H1 (cell line): ENCODE results near the gene SNX7. TPM values are rescaled to one million over a fixed set of nuclear protein-coding genes. Genes with fewer than 3 reads are reported as not detected.

Experiments used
- CTCF ChIA-PET: fragments of 300-600 bp; sonication (Branson Sonifier 250); formaldehyde crosslinking; loops from one replicate; lab custom pipeline; 2021; ENCODE audit not compliant: partially characterized antibody; lab: Charles Lee
- POLR2A ChIA-PET: fragments of 300-600 bp; sonication (Branson Sonifier 250); formaldehyde crosslinking; loops from one replicate; lab custom pipeline; 2021; ENCODE audit warnings: inconsistent platforms; ENCODE audit not compliant: partially characterized antibody; lab: Charles Lee
- DNase-seq, 2 experiments: peaks; one replicate each; pipeline versions ENCODE4 v3.0.0 to v3.0.0-alpha.2; 2010 to 2022; ENCODE audit warnings: low spot score in 2 of 2, low read depth in 1 of 2, mixed read lengths in 1 of 2
- FAIRE-seq: peaks from 2 replicates; lab custom pipeline; 2011; peaks lifted over from hg19 to GRCh38; lab: Jason Lieb, UNC
- H2AFZ ChIP-seq: 2 replicates; pipeline ENCODE4 v1.8.1; 2012; ENCODE audit warnings: low read length, inconsistent platforms
- H2AK5ac ChIP-seq: 2 replicates; pipeline ENCODE4 v1.6.1; 2013; ENCODE audit warnings: low read depth, low read length
- H2BK120ac ChIP-seq: replicated peaks from 2 replicates; pipeline ENCODE3; 2013; ENCODE audit warnings: low read depth, low read length, inconsistent platforms
- H2BK12ac ChIP-seq: 2 replicates; pipeline ENCODE4 v1.6.1; 2013; ENCODE audit warnings: low read depth, low read length
- H2BK15ac ChIP-seq: 2 replicates; pipeline ENCODE4 v1.6.1; 2013; ENCODE audit warnings: low read length
- H2BK20ac ChIP-seq: 2 replicates; pipeline ENCODE4 v1.6.1; 2013; ENCODE audit warnings: low read length
- H2BK5ac ChIP-seq: 2 replicates; pipeline ENCODE4 v1.6.1; 2013; ENCODE audit warnings: low read depth, low read length
- H3K14ac ChIP-seq: 2 replicates; pipeline ENCODE4 v1.6.1; 2013; ENCODE audit warnings: inconsistent platforms; ENCODE audit not compliant: insufficient read length
- H3K18ac ChIP-seq: 2 replicates; pipeline ENCODE4 v1.6.1; 2013; ENCODE audit warnings: low read length; ENCODE audit errors: extremely low read depth
- H3K23ac ChIP-seq: 2 replicates; pipeline ENCODE4 v1.6.1; 2013; ENCODE audit warnings: inconsistent platforms; ENCODE audit not compliant: insufficient read length
- H3K23me2 ChIP-seq: 2 replicates; pipeline ENCODE4 v1.6.1; 2013; ENCODE audit warnings: low read depth, low read length
- H3K27ac ChIP-seq: 2 replicates; pipeline ENCODE4 v1.6.1; 2011; ENCODE audit warnings: low read depth, low read length, inconsistent platforms
- H3K27me3 ChIP-seq, 4 experiments: replicated peaks in 1 of 4; 1 replicate in 1 of 4; 2 replicates in 3 of 4; pipeline versions ENCODE4 v1.6.1 to v1.8.1; 2011 to 2013; ENCODE audit warnings: low read length in 3 of 4, mild to moderate bottlenecking in 3 of 4, inconsistent platforms in 2 of 4, mixed read lengths in 2 of 4, moderate library complexity in 1 of 4; ENCODE audit not compliant: control insufficient read depth in 3 of 4, insufficient read depth in 3 of 4; ENCODE audit errors: extremely low read depth in 1 of 4
- H3K36me3 ChIP-seq, 4 experiments: 2 replicates each; pipeline versions ENCODE4 v1.6.1 to v1.8.1; 2011 to 2013; ENCODE audit warnings: mild to moderate bottlenecking in 4 of 4, low read length in 3 of 4, moderate library complexity in 2 of 4, control low read depth in 1 of 4, inconsistent platforms in 1 of 4; ENCODE audit not compliant: insufficient read depth in 4 of 4, control insufficient read depth in 2 of 4
- H3K4ac ChIP-seq: replicated peaks from 2 replicates; pipeline ENCODE3; 2013; ENCODE audit warnings: low read length, low read depth, mixed read lengths, inconsistent platforms; ENCODE audit not compliant: insufficient read length
- H3K4me1 ChIP-seq, 4 experiments: replicated peaks in 1 of 4; 1 replicate in 1 of 4; 2 replicates in 3 of 4; pipeline versions ENCODE4 v1.6.1 to v1.8.1; 2011 to 2013; ENCODE audit warnings: low read length in 3 of 4, inconsistent platforms in 2 of 4, mixed read lengths in 1 of 4; ENCODE audit not compliant: insufficient read depth in 4 of 4, control insufficient read depth in 3 of 4
- H3K4me2 ChIP-seq, 2 experiments: 2 replicates each; pipeline versions ENCODE4 v1.6.1 to v1.8.1; 2011 to 2013; ENCODE audit warnings: low read depth in 2 of 2, low read length in 2 of 2, control low read depth in 1 of 2, inconsistent platforms in 1 of 2, mild to moderate bottlenecking in 1 of 2; ENCODE audit not compliant: insufficient read depth in 1 of 2
- H3K4me3 ChIP-seq, 4 experiments: fragments of 200-600, 300-600 bp in 1 of 4; sonication (generic), shearing (Covaris generic), sonication (Bioruptor Twin) in 1 of 4; 2 replicates each; pipeline versions ENCODE4 v1.5.1 to v1.8.1; 2011 to 2016; ENCODE audit warnings: low read length in 4 of 4, low read depth in 3 of 4, control low read depth in 2 of 4, inconsistent platforms in 2 of 4, mild to moderate bottlenecking in 2 of 4, mixed read lengths in 1 of 4, moderate library complexity in 1 of 4; ENCODE audit not compliant: insufficient read depth in 2 of 4; ENCODE audit errors: extremely low read depth in 1 of 4
- H3K56ac ChIP-seq: replicated peaks from 2 replicates; pipeline ENCODE3; 2013; ENCODE audit warnings: low read depth, mild to moderate bottlenecking, mixed read lengths, low read length, inconsistent platforms; ENCODE audit not compliant: insufficient read length
- H3K79me1 ChIP-seq: 2 replicates; pipeline ENCODE4 v1.6.1; 2013; ENCODE audit warnings: low read depth, low read length, control low read depth
- H3K79me2 ChIP-seq, 2 experiments: 2 replicates each; pipeline versions ENCODE4 v1.6.1 to v1.8.1; 2012 to 2013; ENCODE audit warnings: low read length in 2 of 2, mild to moderate bottlenecking in 2 of 2, inconsistent platforms in 1 of 2; ENCODE audit not compliant: insufficient read depth in 2 of 2, control insufficient read depth in 1 of 2
- H3K9ac ChIP-seq, 4 experiments: replicated peaks in 1 of 4; 1 replicate in 1 of 4; 2 replicates in 3 of 4; pipeline versions ENCODE4 v1.6.1 to v1.8.1; 2011 to 2013; ENCODE audit warnings: low read depth in 3 of 4, low read length in 3 of 4, control low read depth in 2 of 4, mild to moderate bottlenecking in 2 of 4, moderate library complexity in 2 of 4, inconsistent platforms in 1 of 4; ENCODE audit errors: extremely low read depth in 1 of 4
- H3K9me3 ChIP-seq, 2 experiments: 2 replicates each; pipeline versions ENCODE4 v1.6.1 to v1.8.1; 2012 to 2013; ENCODE audit warnings: mild to moderate bottlenecking in 2 of 2, moderate library complexity in 2 of 2, control low read depth in 1 of 2, inconsistent platforms in 1 of 2, low read depth in 1 of 2, low read length in 1 of 2, mixed read lengths in 1 of 2; ENCODE audit not compliant: insufficient read depth in 2 of 2
- H4K20me1 ChIP-seq, 2 experiments: replicated peaks in 1 of 2; 2 replicates each; pipeline versions ENCODE3 to v1.8.1; 2011 to 2013; ENCODE audit warnings: inconsistent platforms in 2 of 2, low read length in 2 of 2, mild to moderate bottlenecking in 1 of 2; ENCODE audit not compliant: insufficient read depth in 2 of 2, control insufficient read depth in 1 of 2
- H4K5ac ChIP-seq: 2 replicates; pipeline ENCODE4 v1.6.1; 2013; ENCODE audit warnings: low read length, low read depth, mixed read lengths, inconsistent platforms; ENCODE audit not compliant: insufficient read length
- H4K8ac ChIP-seq: 2 replicates; pipeline ENCODE4 v1.8.0; 2013; ENCODE audit warnings: mild to moderate bottlenecking, moderate library complexity, low read length, inconsistent platforms; ENCODE audit not compliant: insufficient read depth; ENCODE audit errors: extremely low read depth
- H4K91ac ChIP-seq: replicated peaks from 2 replicates; pipeline ENCODE3; 2013; ENCODE audit warnings: low read length, mixed read lengths, inconsistent platforms; ENCODE audit not compliant: insufficient read length
- CTCF ChIP-seq, 3 experiments: IDR thresholded peaks; 1 replicate in 2 of 3; 2 replicates in 1 of 3; pipeline versions ENCODE4 v1.5.1 to v1.6.1; 2011; ENCODE audit warnings: low read length in 3 of 3, mild to moderate bottlenecking in 3 of 3, inconsistent platforms in 2 of 3, low read depth in 1 of 3, moderate library complexity in 1 of 3; ENCODE audit not compliant: insufficient read depth in 1 of 3; ENCODE audit errors: control extremely low read depth in 1 of 3
- RAD21 ChIP-seq, 2 experiments: IDR thresholded peaks in 1 of 2; conservative IDR thresholded peaks in 1 of 2; 2 replicates each; pipeline ENCODE4 v1.6.1; 2011; ENCODE audit warnings: low read depth in 2 of 2, low read length in 2 of 2, improper control_type of control experiment in 1 of 2, inconsistent platforms in 1 of 2, mild to moderate bottlenecking in 1 of 2, moderate library complexity in 1 of 2
- RXRA ChIP-seq: IDR thresholded peaks from 2 replicates; pipeline ENCODE4 v1.6.1; 2011; ENCODE audit warnings: low read depth, mild to moderate bottlenecking, low read length, moderate library complexity; ENCODE audit not compliant: insufficient read depth
- WGBS, 2 experiments: shearing (Covaris generic) in 1 of 2; methylation state at CpG; one replicate each; pipeline versions ENCODE4 v1.1.6 to v1.1.7; 2013 to 2015; ENCODE audit warnings: low lambda C conversion rate in 2 of 2, mixed read lengths in 2 of 2, inconsistent platforms in 1 of 2, low coverage in 1 of 2, missing lambda C conversion rate in 1 of 2; ENCODE audit not compliant: insufficient replicate concordance in 2 of 2, insufficient coverage in 1 of 2, insufficient read length in 1 of 2; ENCODE audit errors: extremely low coverage in 1 of 2, missing lambda C conversion rate in 1 of 2; 5-methylcytosine and 5-hydroxymethylcytosine counted together
- polyA plus RNA-seq, 7 experiments: library from polyadenylated mRNA; depleted of rRNA in 3 of 7; stranded (reverse) in 5 of 7; unstranded in 2 of 7; fragments of >200 nt in 5 of 7; fragments of 200-250 nt in 2 of 7; gene quantifications; 1 replicate in 5 of 7; 2 replicates in 1 of 7; 4 replicates in 1 of 7; pipeline versions ENCODE4 v1.2.1 to v1.2.3, GENCODE V29; 2011 to 2013; ENCODE audit warnings: missing spikeins in 2 of 7, mixed read lengths in 2 of 7
- total RNA-seq: library from RNA; stranded (reverse); fragmentation: NEBNext Ultra II Directional; extraction: Animal tissue kit (Norgen Biotek cat#: 25700); gene quantifications from 2 replicates; pipeline ENCODE4 v1.2.1, GENCODE V29; 2021

Gene SNX7
- total and polyA plus RNA-seq, 2 of the 8 experiments (the other 6 are each of a cell fraction or from before 2014, with no cell fraction given) = 9.2 to 23.8 TPM

- Histone ChIP-seq H2AK5ac (no peak overlapping the region), H2BK15ac (no peak overlapping the region), H3K79me2 (no peaks in the 10 kb centered on the region), H3K27me3 (no peaks in the 10 kb centered on the region), H2BK120ac (no peak overlapping the region), H3K56ac (no peak overlapping the region), H3K4me3 (no peak overlapping the region), H4K8ac (no peak overlapping the region), H3K4me1 (no peaks in the 10 kb centered on the region), H4K91ac (no peak overlapping the region), H3K23ac (no peak overlapping the region), H3K4me2 (no peak overlapping the region), H3K27ac (no peak overlapping the region), H3K36me3 (no peaks in the 10 kb centered on the region), H2BK20ac (no peak overlapping the region), H2AFZ (no peak overlapping the region), H3K18ac (no peak overlapping the region), H3K23me2 (no peaks in the 10 kb centered on the region), H2BK5ac (no peak overlapping the region), H3K9me3 (no peaks in the 10 kb centered on the region), H3K14ac (no peak overlapping the region), H3K79me1 (no peaks in the 10 kb centered on the region), H4K20me1 (no peaks in the 10 kb centered on the region), H3K4ac (no peak overlapping the region), H3K9ac (no peak overlapping the region), H2BK12ac (no peak overlapping the region), H4K5ac (no peak overlapping the region)
- 66% methylated on average over 2 of the region's 2 CpGs; no CpG with 5 or more reads in 1 of the 2 experiments for WGBS, 2 experiments
- FAIRE-seq = no peak
- TF ChIP-seq RXRA = no peak
- peak in 1 of 2 experiments; percentile 11; a peak in 1 of 4 replicates for TF ChIP-seq RAD21 (IDR thresholded peaks at IDR 0.05 in 1 of 2, conservative IDR thresholded peaks at IDR 0.05 in 1 of 2; ENCODE audit: low read depth in 2 of 2, low read length in 2 of 2)
- TF ChIP-seq CTCF (IDR thresholded peaks at IDR 0.05; ENCODE audit: control extremely low read depth in 1 of 3, insufficient read depth in 1 of 3, low read depth in 1 of 3, low read length in 3 of 3) = no peak; a peak in 1 of 4 replicates
- CTCF ChIA-PET = interaction anchor here (0.7 to 4.1 kb wide), 12 partner anchors 10 to 627 kb away, joined by 3 to 21 read pairs (median 3); no protein-coding TSS in a partner anchor
- no peak for DNase-seq
- POLR2A ChIA-PET = no interaction called here
Measured at GRCh38 chr1:98749152-98749756, 87.7 kb downstream of the SNX7 start.
